Activated T-helper 1 cell treated with Interleukin-2 at 50 U/mL for 16 hours (primary cell): ENCODE data around the gene ATG101.
A peak's percentile ranks its signal among the peaks of the same experiment; 100 is the strongest.

Source experiments
- DNase-seq: peaks from one replicate; pipeline ENCODE4 v3.0.0-alpha.2; 2020; ENCODE audit warnings: low read depth

The ATG101 gene

DNA sequence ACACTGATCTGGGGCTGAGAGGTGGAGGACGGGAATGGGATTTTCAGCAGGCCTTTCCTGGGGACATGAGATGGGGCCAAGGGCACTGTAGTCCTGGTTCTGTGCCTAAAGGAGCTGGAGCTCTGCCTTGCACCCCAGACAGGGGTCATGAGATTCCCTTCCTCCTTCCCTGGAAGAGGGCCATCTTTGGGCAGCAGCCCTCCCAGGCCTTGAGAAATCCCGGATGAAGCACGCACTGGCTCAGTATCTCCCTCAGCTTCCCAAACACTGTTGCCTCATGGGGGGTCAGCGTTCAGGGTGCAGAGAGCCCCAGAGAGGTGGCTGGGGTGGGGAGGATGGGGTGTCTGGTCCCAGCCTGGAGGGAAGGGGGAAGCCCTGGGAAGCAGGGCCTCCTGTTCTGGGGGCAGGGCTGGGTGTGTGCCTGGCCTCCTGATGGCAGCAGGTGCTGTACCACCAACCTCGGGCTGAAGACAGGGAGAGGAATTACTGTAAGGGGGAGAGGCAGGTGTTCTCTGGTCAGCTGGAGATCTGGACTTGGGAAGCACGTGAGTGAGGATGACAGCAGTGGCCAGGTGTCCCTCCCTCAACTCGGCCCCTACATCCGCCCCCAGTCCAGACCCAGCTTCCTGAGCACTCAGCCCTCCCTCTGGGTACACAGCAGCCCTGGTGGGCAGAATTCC is 26.9 kb upstream of the ATG101 start:
- no peak for DNase-seq

DNA sequence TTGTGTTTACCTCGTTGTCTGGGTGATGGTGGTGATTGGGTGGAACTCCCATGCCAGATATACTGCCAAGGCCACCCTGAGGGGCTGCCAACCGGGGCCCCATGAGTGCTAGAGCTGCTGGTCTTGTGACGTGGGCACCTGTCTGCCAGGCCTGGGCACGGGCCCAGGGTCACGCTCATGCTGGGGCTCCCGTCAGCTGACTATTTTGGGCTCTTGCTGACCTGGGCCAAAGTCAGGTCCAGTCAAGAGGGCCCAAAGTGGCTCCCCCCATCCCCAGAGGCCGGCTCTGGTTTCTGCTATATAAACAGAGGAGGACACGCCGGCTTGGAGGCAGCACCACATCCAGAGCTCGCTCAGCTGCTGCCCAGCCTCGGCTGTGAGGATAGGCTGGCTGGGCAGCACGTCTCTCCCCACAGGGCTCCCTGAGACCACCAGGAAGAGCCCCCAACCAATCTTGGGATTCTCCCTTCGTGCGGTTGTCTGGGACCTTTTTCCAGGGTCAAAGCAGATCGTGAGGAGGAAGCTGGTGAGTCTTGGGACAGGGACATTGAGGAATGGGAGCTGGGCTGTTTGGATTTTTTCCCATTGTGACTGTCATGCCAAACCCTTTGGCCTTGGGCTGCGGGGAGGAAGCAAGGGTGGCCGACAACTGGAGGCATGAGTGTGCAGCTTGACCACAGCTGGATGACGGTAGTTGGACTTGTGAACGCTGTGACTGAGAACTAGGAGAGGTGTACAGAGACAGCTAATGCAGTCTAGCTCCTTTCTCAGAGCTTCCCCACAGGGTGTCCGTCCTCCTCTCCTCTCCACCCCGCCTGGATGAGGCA is 26.2 kb upstream of the ATG101 start:
- DNase-seq = no peak

DNA sequence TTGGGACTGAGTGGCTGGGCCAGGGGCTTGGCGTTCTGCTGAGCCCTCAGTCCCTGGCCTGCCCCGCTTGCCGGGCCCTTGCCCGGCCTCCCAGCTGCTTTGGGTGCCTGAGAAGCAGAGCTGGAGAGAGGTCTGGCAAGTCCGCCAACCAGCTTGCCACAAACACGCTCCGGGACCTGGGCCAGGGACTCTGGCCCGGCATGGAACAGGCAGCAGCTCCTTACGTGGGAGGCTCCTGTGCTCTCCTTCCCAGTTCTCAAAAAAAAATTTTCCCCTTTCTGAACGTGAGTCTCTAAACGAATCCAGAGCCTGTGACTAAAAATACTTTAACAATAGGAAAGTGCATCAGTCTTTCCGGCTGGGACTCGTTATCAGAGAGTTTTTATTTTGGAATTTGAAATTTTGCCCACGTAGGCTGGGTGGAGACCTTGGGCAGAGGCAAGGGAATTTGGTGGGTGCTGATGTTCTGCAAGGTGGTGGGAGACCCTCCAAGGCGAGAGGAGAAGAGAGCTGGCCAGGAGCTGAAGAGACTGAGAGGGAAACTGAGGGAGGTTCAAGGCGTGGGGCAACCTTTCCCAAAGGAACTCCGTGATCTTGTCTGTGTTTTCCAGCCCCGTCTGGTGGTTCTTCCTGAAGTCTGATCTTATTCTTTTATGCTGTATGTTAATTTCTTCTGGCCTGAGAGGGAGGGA is 25.3 kb upstream of the ATG101 start:
- no peak for DNase-seq

DNA sequence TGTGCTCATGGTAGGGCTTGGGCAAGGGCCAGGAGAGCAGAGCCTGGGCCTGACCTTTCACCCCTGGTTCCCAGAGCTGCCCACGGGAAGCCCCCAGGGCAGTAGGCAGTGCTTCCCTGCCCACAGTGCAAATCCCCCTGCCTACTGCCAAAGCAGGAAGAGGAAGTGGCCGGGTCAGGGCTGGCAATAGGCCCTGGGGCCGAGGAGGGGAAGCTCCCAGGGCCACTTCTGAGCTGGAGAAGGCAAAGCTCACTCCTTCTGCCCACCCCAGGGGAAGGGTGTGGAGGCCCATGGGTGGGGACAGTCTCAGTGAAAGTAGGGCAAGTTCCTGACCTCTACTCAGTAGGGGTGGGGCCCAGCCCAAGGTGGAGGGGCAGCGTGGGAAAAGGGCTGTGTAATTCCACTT is 24.0 kb upstream of the ATG101 start:
- no peak for DNase-seq

DNA sequence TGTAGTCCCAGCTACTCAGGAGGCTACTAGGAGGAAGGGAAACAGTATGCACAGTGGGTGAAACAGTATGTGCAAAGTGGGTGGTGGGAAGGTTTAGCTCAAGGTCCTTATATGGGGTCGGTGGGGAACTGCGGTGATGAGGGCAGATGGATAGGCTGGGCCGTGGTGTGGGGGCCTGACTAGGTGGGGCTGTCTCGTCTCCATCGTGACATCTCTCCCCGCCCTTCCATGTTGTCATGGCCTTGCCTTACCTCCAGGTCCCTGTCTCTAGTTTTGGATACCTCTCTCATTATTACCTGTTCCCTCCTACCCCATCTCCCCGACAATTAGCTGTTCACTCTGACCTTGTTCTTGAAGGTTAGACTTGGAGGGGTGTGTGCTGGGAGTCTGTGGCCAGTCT is 22.9 kb upstream of the ATG101 start:
- no peak for DNase-seq

DNA sequence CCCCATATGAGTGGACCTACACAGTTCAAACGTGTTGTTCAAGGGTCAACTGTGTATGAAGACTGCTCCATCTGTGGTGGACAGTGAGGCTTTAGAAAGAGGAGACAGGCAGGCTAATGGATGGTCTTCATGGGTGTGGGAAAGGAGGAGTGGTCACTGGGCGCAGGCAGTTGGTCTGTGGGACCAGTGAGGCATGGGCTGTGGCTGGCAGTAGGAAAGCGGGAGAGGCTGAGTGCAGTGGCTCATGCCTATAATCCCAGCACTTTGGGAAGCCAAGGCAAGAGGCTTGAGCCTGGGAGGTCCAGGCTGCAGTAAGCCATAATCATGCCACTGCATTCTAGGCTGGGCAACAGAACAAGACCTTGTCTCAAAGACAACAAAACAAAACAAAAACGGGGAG is 20.5 kb upstream of the ATG101 start:
- no peak for DNase-seq

DNA sequence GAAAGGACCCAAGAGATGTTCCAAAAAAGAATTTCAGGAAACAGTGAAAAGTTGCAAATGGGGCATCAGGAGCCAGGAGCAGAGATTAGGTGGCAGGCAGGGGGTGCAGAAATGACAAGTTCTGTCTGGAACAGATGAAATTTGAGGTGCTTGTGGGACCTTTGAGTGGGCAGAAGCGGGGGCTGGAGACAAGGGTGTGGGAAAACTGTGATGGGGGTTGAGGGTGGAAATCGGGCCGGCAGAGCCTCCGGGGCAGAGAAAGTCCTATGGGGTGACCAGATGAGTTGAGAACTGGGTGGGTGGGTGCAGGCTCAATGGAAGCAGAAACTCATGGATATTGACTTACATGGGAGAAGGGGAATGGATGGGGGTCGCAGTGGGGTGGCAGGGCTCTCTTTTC is 20.1 kb upstream of the ATG101 start:
- no peak for DNase-seq

DNA sequence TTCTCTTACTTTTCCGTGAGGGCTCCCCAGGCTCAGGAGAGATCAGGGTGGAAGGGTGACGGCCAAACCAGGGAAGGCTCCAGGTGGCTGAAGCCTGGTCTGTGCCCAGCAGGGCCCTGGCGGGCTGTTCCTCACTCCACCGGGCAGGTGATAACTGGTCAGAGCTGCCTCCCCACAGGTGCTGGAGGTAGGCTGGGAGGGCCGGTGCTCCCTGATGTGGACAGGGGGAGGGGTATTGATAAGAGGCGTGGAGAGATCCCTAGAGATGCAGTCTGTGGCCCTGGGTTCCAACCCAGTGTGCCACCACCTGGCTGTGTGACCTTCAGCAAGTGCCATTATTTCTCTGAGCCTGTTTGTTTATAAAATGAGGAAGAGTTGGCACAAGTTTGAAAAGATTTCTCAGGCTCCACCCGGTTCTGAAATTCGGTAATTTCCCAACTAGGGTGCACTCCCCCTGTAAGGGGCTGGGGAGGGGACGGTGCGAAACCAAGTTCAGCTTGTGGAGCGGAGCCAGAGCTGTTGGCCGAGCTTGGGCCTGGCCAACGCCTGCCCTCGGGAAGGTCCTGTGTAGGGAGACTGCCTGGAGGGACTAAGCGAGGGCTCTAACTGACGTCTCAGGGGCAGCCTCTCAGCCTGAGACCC is 19.5 kb upstream of the ATG101 start:
- no peak for DNase-seq

DNA sequence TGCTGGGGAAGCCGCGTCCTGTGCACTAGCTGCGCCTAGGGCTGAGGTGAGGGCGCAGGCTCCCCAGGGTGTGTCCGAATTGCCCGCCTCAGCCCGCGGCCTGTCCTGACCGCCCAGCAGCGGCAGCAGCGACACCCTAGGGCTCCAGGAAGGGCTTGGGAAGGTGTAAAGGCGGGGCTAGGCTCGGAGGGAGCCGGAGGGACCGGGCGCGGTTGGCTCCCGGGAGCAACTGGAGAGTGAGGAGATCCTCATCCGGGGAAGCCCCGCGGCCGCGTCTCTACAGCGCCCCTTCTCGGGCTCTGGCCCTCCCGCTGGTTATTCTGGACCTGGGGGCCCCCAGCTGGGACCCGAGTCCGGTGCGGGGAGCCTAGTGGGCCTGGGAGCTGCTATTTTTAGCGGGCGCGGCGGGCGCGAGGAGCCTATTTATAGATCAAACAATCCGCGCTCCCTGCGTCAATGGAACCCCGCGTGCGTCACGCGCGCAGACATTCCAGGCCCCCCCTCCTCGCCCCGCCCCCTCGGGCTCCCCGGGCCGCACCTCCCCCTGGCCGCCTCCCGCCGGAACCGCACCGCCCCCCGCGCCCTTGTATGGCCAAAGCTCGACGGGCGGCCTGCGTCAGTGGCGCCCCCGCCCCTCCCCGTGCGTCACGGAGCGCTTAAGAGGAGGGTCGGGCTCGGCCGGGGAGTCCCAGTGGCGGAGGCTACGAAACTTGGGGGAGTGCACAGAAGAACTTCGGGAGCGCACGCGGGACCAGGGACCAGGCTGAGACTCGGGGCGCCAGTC is 18.8 kb upstream of the ATG101 start, which contains the start of gene NR4A1:
TSS of gene NR4A1 (plus strand) at position 685 of the 784 bp plus-strand sequence. CDS start 2,887 bp downstream, outside the sequence.
- DNase-seq = peak; percentile 98

DNA sequence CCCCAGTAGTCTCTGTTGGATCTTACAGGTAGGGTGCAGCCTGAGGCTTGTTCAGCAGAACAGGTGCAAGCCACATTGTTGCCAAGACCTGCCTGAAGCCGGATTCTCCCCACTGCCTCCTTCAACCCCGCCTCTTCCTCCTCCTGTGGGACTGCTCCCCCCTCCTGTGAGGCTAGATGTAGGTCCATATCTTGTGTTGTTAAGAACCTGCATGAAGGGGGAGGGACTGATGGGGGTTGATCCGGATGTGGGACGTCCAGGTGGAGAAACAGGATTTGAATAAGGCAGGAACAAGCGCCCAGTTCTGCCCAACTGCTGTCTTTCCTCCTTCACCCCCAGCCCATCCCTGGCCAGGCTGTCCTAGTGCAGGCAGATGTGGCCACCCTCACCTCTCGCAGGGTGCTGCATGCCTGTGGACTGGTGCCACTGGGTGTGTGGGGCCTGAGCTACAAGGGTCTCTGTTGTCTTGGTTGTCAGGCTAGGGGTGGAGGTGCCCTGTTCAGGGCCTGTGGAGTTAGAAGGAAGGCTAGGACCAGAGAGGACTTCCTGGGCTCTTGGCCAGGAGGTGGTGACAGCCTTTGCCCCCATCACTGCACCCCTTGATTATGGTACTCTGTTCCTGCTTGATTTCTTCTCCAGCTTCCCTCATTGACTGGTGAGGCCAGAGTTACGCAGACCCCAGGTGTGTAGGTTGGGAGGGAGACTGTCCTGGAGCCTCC is 17.2 kb upstream of the ATG101 start:
- no peak for DNase-seq

DNA sequence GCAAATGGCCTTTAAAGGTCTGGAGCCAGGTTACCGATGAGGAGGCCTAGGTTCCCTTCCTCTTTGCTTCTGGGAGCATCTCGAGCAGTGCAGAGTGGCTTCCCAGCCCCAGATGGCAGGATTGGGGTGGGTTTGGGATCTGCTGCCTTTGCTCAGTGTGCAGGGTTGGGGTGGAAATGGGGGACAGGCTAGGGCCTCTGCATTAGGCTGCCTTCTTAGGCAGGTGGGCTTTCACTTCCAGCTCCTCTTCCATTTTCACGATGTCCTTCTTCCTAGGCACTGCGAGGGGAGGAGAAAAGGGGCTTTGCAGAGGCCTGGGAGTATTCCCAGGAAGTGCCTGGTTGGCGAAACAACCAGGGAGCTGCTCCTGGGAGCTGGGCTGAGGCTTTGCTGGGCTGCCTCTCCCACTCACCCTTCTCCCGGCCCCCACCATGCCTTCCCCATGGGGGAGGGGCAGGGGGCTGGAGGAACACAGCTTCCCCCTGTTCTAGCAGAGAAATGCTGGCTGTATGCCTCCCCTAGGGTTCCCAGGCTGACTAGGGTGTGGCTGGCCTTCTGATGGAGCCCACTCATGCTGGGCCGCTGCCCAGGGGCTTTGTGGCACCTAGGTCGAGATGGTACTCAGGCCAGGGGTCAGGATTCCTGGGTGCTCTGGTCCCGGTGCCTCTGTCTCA is 16.1 kb upstream of the ATG101 start:
- no peak for DNase-seq

DNA sequence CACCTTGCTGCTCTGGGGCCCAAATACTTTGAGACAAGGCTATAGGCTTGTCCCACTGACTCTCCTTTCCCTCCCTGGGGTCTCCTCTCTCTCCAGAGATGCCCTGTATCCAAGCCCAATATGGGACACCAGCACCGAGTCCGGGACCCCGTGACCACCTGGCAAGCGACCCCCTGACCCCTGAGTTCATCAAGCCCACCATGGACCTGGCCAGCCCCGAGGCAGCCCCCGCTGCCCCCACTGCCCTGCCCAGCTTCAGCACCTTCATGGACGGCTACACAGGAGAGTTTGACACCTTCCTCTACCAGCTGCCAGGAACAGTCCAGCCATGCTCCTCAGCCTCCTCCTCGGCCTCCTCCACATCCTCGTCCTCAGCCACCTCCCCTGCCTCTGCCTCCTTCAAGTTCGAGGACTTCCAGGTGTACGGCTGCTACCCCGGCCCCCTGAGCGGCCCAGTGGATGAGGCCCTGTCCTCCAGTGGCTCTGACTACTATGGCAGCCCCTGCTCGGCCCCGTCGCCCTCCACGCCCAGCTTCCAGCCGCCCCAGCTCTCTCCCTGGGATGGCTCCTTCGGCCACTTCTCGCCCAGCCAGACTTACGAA is 15.4 kb upstream of the ATG101 start:
- no peak for DNase-seq

DNA sequence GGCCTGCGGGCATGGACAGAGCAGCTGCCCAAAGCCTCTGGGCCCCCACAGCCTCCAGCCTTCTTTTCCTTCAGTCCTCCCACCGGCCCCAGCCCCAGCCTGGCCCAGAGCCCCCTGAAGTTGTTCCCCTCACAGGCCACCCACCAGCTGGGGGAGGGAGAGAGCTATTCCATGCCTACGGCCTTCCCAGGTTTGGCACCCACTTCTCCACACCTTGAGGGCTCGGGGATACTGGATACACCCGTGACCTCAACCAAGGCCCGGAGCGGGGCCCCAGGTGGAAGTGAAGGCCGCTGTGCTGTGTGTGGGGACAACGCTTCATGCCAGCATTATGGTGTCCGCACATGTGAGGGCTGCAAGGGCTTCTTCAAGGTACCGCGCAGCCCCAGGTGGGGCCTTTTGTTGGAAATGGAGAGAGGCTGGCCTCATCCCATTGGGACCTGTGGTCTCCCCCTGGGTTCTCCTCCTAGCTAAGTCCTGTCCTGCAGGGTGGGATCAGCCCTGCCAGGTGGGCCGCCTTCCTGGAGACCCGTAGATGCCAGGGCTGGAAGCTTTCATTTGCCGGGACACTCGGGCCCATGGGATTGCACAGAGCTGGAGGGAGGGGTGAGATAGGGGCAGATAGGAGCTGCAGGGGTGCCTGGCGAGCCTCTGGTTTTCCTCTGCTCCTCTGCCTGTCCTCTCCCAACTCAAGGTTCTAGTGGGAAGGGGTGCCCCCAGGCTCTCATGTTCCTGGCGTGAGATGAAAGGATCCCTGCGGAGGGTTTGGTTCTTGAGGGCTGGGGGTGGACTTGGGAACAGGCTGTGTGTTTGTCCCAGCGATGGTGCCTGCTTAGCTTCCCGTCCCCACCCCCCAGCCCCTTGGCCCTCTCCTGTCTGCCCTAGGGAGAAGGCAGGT is 14.7 kb upstream of the ATG101 start:
- no peak for DNase-seq

DNA sequence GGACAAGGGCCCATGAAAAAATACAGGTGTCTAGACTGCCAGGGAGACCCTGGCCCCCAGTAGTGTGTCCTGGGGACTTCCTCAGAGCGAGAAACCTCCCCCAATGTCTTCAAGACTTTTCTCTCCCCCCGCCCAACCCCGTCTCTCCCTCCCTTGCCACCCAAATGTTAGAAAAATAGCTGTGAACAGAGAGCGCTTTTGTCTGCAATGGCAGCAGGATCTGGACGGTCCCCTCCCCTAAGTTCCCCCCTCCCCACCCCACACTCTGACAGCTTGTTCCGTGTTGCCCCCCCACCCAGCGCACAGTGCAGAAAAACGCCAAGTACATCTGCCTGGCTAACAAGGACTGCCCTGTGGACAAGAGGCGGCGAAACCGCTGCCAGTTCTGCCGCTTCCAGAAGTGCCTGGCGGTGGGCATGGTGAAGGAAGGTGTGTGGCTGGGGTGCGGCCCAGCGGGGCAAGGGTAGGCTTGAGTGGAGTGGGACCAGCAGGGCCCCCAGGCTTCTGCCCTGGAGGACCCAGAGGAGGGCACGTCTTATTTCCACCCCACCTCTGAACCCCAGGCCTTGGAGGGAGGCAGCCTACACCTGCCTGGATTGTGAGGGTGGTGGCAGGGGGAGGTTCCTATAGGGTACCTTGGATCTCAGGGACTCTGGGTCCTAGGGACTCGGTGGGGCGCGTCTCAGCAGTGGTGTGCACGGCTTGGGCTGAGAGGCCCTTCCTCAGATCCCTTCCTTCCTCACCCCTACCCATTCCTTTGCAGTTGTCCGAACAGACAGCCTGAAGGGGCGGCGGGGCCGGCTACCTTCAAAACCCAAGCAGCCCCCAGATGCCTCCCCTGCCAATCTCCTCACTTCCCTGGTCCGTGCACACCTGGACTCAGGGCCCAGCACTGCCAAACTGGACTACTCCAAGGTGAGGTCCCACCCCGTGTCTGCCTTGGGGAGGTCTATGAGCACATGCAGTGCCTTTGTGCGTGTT is 13.8 kb upstream of the ATG101 start:
- DNase-seq = no peak

DNA sequence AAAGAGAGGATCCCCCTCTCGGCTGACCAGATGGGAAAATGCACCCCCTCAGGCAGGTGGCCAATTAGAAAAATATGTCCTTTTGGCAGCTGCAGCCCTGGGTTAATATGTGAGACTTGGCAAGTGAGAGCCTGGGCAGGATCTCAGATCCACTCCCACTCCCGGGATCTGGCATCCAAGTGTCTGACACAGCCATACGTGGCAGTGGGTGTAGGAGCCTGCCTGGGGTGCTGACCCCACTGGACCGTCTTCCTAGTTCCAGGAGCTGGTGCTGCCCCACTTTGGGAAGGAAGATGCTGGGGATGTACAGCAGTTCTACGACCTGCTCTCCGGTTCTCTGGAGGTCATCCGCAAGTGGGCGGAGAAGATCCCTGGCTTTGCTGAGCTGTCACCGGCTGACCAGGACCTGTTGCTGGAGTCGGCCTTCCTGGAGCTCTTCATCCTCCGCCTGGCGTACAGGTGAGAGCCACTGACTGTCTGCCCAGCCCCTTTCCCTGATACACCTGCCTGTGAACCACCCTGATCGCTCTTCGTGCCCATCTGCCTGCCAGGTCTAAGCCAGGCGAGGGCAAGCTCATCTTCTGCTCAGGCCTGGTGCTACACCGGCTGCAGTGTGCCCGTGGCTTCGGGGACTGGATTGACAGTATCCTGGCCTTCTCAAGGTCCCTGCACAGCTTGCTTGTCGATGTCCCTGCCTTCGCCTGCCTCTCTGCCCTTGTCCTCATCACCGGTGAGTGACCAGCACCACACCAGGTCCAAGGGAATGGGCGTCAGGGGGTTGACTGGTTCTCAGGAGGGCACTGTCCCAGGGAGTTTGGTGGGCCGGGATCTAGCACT is 12.8 kb upstream of the ATG101 start:
- DNase-seq = no peak

DNA sequence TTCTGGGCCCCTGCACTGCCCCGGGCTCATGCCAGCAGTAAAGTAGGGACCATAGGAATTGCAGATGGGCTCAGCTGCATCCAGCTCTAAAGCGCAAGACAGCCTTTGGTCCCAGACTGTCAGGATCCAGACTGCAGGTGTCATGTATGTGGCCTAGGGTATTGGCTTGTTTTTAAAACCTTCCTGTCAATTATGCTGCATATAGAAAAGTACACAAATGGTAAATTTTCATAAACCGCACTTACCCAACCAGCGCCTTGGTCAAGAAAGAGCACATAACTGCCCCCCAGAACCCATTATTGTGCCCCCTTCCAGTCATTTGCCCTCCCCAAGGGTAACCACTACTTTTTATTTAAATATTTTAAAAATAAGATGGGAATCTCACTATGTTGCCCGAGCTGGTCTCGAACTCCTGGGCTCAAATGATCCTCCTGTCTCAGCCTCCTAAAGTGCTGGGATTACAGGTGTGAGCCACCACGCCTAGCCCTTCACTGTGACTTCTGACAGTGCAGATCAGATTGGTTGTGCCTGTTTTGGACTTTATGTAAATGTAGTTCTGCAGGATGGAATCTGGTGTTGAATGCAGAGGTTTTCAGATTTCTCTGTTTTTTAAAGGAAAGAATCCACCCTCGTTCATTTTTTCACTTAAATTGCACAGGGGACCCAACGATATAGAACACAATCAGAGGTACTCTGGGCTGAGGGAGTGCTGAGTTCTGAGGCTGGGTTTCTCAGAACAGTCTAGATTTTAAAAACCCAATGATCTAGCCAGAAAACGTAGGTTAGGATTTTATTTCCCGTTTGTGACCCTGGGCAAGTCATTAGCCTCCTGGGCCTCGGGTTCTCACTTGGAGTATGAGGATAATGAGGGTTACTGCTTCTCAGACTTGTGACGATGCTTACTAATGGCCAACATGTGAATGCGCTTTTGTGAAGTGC is 11.9 kb upstream of the ATG101 start:
- DNase-seq = no peak
